ENCODE results near the gene E2F4.

GRCh38 chr16:67226295-67226803 is 34.4 kb downstream of the E2F4 start:
- no peak for TF ChIP-seq CTCF (conservative IDR thresholded peaks at IDR 0.05; ENCODE audit: low read depth, low read length)
- no peak for TF ChIP-seq EZH2phosphoT487 (IDR thresholded peaks at IDR 0.05; ENCODE audit: borderline replicate concordance, low read length)
- no peak for TF ChIP-seq EZH2 (IDR thresholded peaks at IDR 0.05; ENCODE audit: low read length, unreplicated experiment)
